HCT116 (cell line): ENCODE data around the gene MMP17.
A peak's percentile ranks its signal among the peaks of the same experiment; 100 is the strongest.

Experiments
- EGR1 ChIP-seq: IDR thresholded peaks from 2 replicates; pipeline ENCODE4 v1.6.1; 2012; ENCODE audit warnings: low read depth
- EZH2 ChIP-seq: fragments of 200-600 bp; sonication (generic); IDR thresholded peaks from 2 replicates; pipeline ENCODE4 v1.6.1; 2017; ENCODE audit warnings: antibody characterized with exemption, mixed run types
- FOSL1 ChIP-seq: IDR thresholded peaks from 2 replicates; pipeline ENCODE4 v1.6.1; 2012; ENCODE audit warnings: low read depth
- JUND ChIP-seq: IDR thresholded peaks from 2 replicates; pipeline ENCODE4 v1.6.1; 2012
- POLR2A ChIP-seq: IDR thresholded peaks from 2 replicates; pipeline ENCODE4 v1.7.0; 2011; ENCODE audit warnings: borderline replicate concordance; ENCODE audit not compliant: insufficient read depth, insufficient read length; ENCODE audit errors: extremely low read depth
- POLR2AphosphoS5 ChIP-seq: IDR thresholded peaks from 2 replicates; pipeline ENCODE4 v1.6.1; 2011; ENCODE audit warnings: mild to moderate bottlenecking, low read depth, low read length, moderate library complexity
- RAD21 ChIP-seq: IDR thresholded peaks from 2 replicates; pipeline ENCODE4 v1.6.1; 2012; ENCODE audit warnings: low read depth, mild to moderate bottlenecking
- SIN3A ChIP-seq: IDR thresholded peaks from 2 replicates; pipeline ENCODE4 v1.6.1; 2012; ENCODE audit warnings: low read depth
- YY1 ChIP-seq: IDR thresholded peaks from 2 replicates; pipeline ENCODE4 v1.6.1; 2011; ENCODE audit warnings: low read length, low read depth, moderate library complexity, mild to moderate bottlenecking; ENCODE audit not compliant: insufficient replicate concordance; ENCODE audit errors: extremely low read depth
- ZNF274 ChIP-seq: fragments of 200-500 bp; sonication (Bioruptor generic); IDR thresholded peaks from 2 replicates; pipeline ENCODE4 v1.6.1; 2014; ENCODE audit warnings: mild to moderate bottlenecking, low read depth, low read length, inconsistent platforms
- TF ChIP-seq, protein P1 (sequence below), 3 experiments: fragments of 200-600 bp in 1 of 3; sonication (generic) in 1 of 3; IDR thresholded peaks in 2 of 3; conservative IDR thresholded peaks in 1 of 3; 2 replicates each; pipeline ENCODE4 v1.5.1; 2012 to 2017; ENCODE audit warnings: low read depth in 2 of 3, low read length in 2 of 3, antibody characterized with exemption in 1 of 3, borderline replicate concordance in 1 of 3, control low read depth in 1 of 3, mild to moderate bottlenecking in 1 of 3, mixed read lengths in 1 of 3, mixed run types in 1 of 3, moderate library complexity in 1 of 3; ENCODE audit not compliant: insufficient read depth in 1 of 3
- TF ChIP-seq, protein P2 (sequence below): IDR thresholded peaks from 2 replicates; pipeline ENCODE4 v1.6.1; 2012
- TF ChIP-seq, protein P3 (sequence below): IDR thresholded peaks from 2 replicates; pipeline ENCODE4 v1.6.1; 2012; ENCODE audit warnings: low read depth

DNA sequence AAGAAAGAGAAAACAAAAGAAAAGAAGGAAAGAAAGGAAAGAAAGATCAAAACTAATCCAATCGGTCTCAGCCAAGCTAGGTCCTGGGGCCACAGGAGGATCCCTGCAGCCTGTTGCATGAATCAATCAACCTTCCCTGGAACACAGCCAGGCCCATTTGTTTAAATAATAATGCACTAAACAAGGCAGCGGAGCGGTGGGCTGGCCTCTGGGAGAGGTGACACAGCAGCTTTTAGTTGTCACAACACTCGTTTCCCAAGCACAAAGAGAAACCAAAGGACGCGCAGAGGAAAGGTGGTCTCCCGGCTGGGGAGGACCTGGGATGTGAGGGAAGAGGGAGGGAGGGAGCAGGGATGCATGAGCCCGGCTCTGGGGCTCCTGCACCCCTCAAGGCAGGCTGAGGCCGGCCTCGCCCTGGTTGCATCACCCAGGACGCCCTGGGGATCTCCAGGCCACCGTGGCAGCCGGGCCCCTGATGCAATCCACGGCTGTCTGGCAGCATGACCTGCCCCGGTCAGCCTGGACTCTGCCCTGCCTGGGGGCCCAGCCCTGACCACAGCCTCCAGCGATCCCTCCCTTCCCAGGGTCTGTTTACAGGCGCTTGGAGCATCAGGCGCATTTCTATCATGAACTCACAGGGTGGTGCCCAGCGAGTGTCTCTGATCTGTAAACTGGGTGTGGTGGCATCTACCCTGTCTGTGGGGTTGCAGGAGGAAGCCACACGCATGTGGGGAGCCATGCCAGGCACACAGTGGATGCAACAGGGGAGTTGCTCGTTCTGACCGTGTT is 32.5 kb downstream of the MMP17 start:
- TF ChIP-seq EZH2 (no peak), JUND (no peak; the same call in 1 of the 2 replicates), EGR1 (no peak), RAD21 (peak; percentile 36; the same call in 1 of the 2 replicates), POLR2A (no peak), ZNF274 (no peak), POLR2AphosphoS5 (peak; percentile 61), SIN3A (no peak), FOSL1 (no peak), YY1 (peak; percentile 12)
- TF ChIP-seq, protein P1, sequence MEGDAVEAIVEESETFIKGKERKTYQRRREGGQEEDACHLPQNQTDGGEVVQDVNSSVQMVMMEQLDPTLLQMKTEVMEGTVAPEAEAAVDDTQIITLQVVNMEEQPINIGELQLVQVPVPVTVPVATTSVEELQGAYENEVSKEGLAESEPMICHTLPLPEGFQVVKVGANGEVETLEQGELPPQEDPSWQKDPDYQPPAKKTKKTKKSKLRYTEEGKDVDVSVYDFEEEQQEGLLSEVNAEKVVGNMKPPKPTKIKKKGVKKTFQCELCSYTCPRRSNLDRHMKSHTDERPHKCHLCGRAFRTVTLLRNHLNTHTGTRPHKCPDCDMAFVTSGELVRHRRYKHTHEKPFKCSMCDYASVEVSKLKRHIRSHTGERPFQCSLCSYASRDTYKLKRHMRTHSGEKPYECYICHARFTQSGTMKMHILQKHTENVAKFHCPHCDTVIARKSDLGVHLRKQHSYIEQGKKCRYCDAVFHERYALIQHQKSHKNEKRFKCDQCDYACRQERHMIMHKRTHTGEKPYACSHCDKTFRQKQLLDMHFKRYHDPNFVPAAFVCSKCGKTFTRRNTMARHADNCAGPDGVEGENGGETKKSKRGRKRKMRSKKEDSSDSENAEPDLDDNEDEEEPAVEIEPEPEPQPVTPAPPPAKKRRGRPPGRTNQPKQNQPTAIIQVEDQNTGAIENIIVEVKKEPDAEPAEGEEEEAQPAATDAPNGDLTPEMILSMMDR (IDR thresholded peaks at IDR 0.05 in 2 of 3, conservative IDR thresholded peaks at IDR 0.05 in 1 of 3; ENCODE audit: borderline replicate concordance in 1 of 3, insufficient read depth in 1 of 3, low read depth in 2 of 3, low read length in 2 of 3), result no peak
- TF ChIP-seq, protein P2, sequence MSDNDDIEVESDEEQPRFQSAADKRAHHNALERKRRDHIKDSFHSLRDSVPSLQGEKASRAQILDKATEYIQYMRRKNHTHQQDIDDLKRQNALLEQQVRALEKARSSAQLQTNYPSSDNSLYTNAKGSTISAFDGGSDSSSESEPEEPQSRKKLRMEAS, result peak; percentile 85
- TF ChIP-seq, protein P3, sequence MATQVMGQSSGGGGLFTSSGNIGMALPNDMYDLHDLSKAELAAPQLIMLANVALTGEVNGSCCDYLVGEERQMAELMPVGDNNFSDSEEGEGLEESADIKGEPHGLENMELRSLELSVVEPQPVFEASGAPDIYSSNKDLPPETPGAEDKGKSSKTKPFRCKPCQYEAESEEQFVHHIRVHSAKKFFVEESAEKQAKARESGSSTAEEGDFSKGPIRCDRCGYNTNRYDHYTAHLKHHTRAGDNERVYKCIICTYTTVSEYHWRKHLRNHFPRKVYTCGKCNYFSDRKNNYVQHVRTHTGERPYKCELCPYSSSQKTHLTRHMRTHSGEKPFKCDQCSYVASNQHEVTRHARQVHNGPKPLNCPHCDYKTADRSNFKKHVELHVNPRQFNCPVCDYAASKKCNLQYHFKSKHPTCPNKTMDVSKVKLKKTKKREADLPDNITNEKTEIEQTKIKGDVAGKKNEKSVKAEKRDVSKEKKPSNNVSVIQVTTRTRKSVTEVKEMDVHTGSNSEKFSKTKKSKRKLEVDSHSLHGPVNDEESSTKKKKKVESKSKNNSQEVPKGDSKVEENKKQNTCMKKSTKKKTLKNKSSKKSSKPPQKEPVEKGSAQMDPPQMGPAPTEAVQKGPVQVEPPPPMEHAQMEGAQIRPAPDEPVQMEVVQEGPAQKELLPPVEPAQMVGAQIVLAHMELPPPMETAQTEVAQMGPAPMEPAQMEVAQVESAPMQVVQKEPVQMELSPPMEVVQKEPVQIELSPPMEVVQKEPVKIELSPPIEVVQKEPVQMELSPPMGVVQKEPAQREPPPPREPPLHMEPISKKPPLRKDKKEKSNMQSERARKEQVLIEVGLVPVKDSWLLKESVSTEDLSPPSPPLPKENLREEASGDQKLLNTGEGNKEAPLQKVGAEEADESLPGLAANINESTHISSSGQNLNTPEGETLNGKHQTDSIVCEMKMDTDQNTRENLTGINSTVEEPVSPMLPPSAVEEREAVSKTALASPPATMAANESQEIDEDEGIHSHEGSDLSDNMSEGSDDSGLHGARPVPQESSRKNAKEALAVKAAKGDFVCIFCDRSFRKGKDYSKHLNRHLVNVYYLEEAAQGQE, result no peak
